K562 treated with DMSO at 1 percent for 4 hours (cell line): Measurements from ENCODE around the gene LTBP1. TPM values are rescaled to one million over a fixed set of nuclear protein-coding genes. Genes with fewer than 3 reads are reported as not detected.

Experiments
- total RNA-seq: library from RNA; unstranded; fragments of 300-600 nt; gene quantifications from 2 replicates; pipeline ENCODE4 v1.2.3, GENCODE V29; 2022; ENCODE audit not compliant: insufficient read depth

The LTBP1 gene
- 3.1 and 3.5 TPM in 2 replicates for total RNA-seq

GRCh38 chr2:32946314-32947075, at the start of gene LTBP1:
LTBP1 (plus strand) TSS chr2:32946953; CDS start chr2:32947325, 372 bp downstream.

